CD4-positive, CD25-positive, alpha-beta regulatory T cell (primary cell): ENCODE results near the gene ZP2. TPM values are rescaled to one million over a fixed set of nuclear protein-coding genes. Genes with fewer than 3 reads are reported as not detected.
"Not testable (repeated sequence)": the region's sequence is repeated elsewhere in the genome, so short reads cannot be mapped to it uniquely, and the experiment has no call there.

Experiments
- ATAC-seq, 2 donors: fragments of 150-1000 bp; cut with Tn5 transposase; one replicate each; pipeline ENCODE4 v1.10.0; 2021; ENCODE audit warnings: low read depth in 2 of 2, moderate number of reproducible peaks in 2 of 2, moderate library complexity in 1 of 2
- DNase-seq, 3 donors: peaks; one replicate each; pipeline versions ENCODE4 v3.0.0 to v3.0.0-alpha.2; 2012 to 2022; ENCODE audit warnings: mixed read lengths in 1 of 3
- H3K27ac ChIP-seq: one replicate; pipeline ENCODE4 v1.7.0; 2013; ENCODE audit warnings: mild to moderate bottlenecking, low read length; ENCODE audit not compliant: insufficient read depth, poor library complexity, severe bottlenecking
- H3K27me3 ChIP-seq: one replicate; pipeline ENCODE4 v1.7.0; 2013; ENCODE audit warnings: low read length; ENCODE audit not compliant: control insufficient read depth, insufficient read depth
- H3K36me3 ChIP-seq: one replicate; pipeline ENCODE4 v1.7.0; 2013; ENCODE audit warnings: mild to moderate bottlenecking, low read length, moderate library complexity; ENCODE audit not compliant: control insufficient read depth, insufficient read depth
- H3K4me1 ChIP-seq: 2 replicates; pipeline ENCODE4 v1.7.0; 2013; ENCODE audit warnings: mild to moderate bottlenecking, low read length; ENCODE audit not compliant: insufficient read depth, control insufficient read depth, poor library complexity, severe bottlenecking
- H3K4me3 ChIP-seq: one replicate; pipeline ENCODE4 v1.7.0; 2013; ENCODE audit warnings: low read depth, mild to moderate bottlenecking, low read length, moderate library complexity
- H3K9me3 ChIP-seq, 2 experiments: 1 replicate in 1 of 2; 2 replicates in 1 of 2; pipeline ENCODE4 v1.7.0; 2013; ENCODE audit warnings: low read length in 2 of 2, mild to moderate bottlenecking in 1 of 2, moderate library complexity in 1 of 2; ENCODE audit not compliant: control insufficient read depth in 2 of 2
- H3K27ac Mint-ChIP-seq, 3 donors: one replicate each; pipeline ENCODE4 v1.8.0; 2020 to 2022; ENCODE audit warnings: mild to moderate bottlenecking in 3 of 3, mixed read lengths in 3 of 3, moderate library complexity in 2 of 3
- H3K27me3 Mint-ChIP-seq: one replicate; pipeline ENCODE4 v1.8.0; 2022; ENCODE audit warnings: mild to moderate bottlenecking, mixed read lengths
- H3K36me3 Mint-ChIP-seq: one replicate; pipeline ENCODE4 v1.8.0; 2020; ENCODE audit warnings: mixed read lengths
- H3K4me1 Mint-ChIP-seq, 4 donors: one replicate each; pipeline ENCODE4 v1.8.0; 2020 to 2022; ENCODE audit warnings: mixed read lengths in 4 of 4, mild to moderate bottlenecking in 1 of 4
- H3K4me3 Mint-ChIP-seq, 4 donors: one replicate each; pipeline ENCODE4 v1.8.0; 2020 to 2022; ENCODE audit warnings: mild to moderate bottlenecking in 4 of 4, mixed read lengths in 4 of 4, moderate library complexity in 3 of 4
- H3K9me3 Mint-ChIP-seq, 7 donors: one replicate each; pipeline ENCODE4 v1.8.0; 2020 to 2022; ENCODE audit warnings: mixed read lengths in 7 of 7, mild to moderate bottlenecking in 3 of 7, moderate library complexity in 2 of 7
- polyA plus RNA-seq, 4 donors: library from polyadenylated mRNA; unstranded; fragments of 300-500 nt; fragmentation: Illumina TruSeq; gene quantifications; one replicate each; pipeline ENCODE4 v1.2.3, GENCODE V29; 2021
- total RNA-seq: library from RNA; stranded (reverse); gene quantifications from one replicate; pipeline ENCODE4 v1.2.3, GENCODE V29; 2022

The ZP2 gene
- total and polyA plus RNA-seq, 5 donors from 2014 or later, result not detected

DNA sequence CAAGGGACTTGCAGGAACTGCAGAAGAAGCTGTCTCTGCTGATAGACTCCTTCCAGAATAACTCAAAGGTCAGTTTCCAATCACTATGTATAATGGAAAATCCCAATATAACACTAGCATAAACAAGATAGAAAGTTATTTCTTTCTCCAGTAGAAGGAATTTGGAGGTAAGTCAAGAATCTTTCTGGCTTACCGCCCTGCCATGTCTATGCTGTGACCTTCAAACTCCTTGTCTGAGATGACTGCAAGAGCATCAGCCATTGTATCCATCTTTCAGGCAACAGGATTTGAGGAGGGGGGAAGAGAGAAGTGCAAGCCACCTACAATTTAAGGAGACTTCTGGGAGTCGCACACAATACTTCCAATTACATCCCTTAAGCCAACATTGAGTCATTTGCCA is 50.2 kb downstream of the ZP2 start:
- H3K27me3 ChIP-seq, result no peaks in the 10 kb centered on the region
- peaks cover 20% of the 10 kb centered on the region for H3K4me1 ChIP-seq
- H3K36me3 ChIP-seq, result peaks cover 10% of the 10 kb centered on the region
- ATAC-seq (no peak), DNase-seq (no peak)
- H3K4me3 ChIP-seq, result no peak overlapping the region
- H3K9me3 ChIP-seq, result no peaks in the 10 kb centered on the region
- Mint-ChIP-seq H3K9me3 (no peaks in the 10 kb centered on the region), H3K4me3 (no peak overlapping the region), H3K4me1 (peaks cover 9 to 49% (median 23%) of the 10 kb centered on the region in 4 donors), H3K27me3 (no peaks in the 10 kb centered on the region), H3K36me3 (peaks cover 33% of the 10 kb centered on the region), H3K27ac (no peak overlapping the region)
- H3K27ac ChIP-seq, result no peak overlapping the region

DNA sequence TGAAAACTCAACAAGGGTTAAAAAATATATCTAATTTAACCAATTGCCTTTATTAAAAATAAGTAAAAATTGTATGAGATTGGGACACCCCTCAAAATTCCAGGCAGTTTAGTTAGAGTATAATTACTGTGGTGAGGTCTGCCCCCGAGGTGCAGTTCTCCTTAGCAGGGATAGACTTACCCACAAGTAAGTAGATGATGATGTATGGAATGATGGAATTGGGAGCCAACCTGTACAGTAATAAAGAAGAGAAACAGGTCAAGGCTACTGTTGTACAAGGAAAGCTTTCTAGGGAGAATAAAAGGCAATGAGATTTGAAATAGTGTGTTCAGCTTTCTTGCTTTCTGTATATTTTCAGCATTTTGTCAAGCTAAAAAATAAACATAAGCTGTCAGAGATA is 51.1 kb downstream of the ZP2 start:
- Histone ChIP-seq H3K27me3 (no peaks in the 10 kb centered on the region), H3K4me1 (peaks cover 20% of the 10 kb centered on the region), H3K27ac (no peak overlapping the region), H3K4me3 (no peak overlapping the region), H3K9me3 (no peaks in the 10 kb centered on the region), H3K36me3 (peaks cover 7% of the 10 kb centered on the region)
- H3K9me3 Mint-ChIP-seq, result no peaks in the 10 kb centered on the region
- H3K4me3 Mint-ChIP-seq, result peak overlapping the region in 3 of 4 donors; percentile 61 to 94 (median 93)
- ATAC-seq, result no peak
- H3K36me3 Mint-ChIP-seq, result peaks cover 30% of the 10 kb centered on the region
- no peak for DNase-seq
- no peak overlapping the region for H3K27ac Mint-ChIP-seq
- no peaks in the 10 kb centered on the region for H3K27me3 Mint-ChIP-seq
- peaks cover 9 to 49% (median 22%) of the 10 kb centered on the region in 4 donors for H3K4me1 Mint-ChIP-seq

DNA sequence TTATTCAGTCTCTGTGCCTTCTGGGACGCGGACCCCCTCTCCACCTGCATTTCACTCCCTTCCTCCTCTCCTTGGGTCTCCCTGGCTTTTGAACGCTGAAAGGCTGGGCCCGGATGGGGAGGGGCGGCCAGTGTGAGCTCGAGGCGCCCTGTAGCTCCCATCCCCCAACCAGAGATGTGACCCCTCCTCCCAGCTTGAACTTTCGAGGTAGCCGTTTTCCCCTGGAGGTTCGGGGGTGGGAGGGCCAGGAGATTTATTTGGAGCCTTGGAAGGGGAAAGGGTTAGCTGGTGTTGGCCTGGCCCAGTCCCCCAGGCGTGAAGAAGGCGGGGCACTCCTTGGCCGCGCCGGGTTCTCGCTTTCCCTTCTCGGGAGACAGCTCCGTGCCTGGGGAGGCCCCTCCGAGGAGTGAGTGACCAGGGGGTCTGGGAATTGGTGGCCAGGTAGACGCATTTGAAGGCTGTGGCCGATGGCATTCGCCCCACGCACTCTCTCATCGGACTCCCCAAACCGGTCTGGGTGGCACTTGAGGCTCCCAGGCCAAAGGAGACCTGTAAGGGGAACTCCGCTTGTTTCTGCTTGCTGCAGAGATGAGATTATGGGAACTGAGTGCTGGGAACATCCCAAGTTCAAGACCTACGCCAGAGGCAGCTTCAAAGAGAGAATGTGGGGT is 52.0 kb downstream of the ZP2 start:
- Mint-ChIP-seq H3K27me3 (no peaks in the 10 kb centered on the region), H3K36me3 (peaks cover 23% of the 10 kb centered on the region), H3K4me3 (peak overlapping the region; percentile 93 to 96 (median 94)), H3K4me1 (peaks cover 9 to 45% (median 20%) of the 10 kb centered on the region in 4 donors), H3K27ac (peak overlapping the region; percentile 26 to 88 (median 87)), H3K9me3 (no peaks in the 10 kb centered on the region)
- no peak for ATAC-seq
- peak overlapping the region; percentile 77 for H3K4me3 ChIP-seq
- peaks cover 4% of the 10 kb centered on the region for H3K36me3 ChIP-seq
- no peaks in the 10 kb centered on the region for H3K9me3 ChIP-seq
- H3K4me1 ChIP-seq, result peaks cover 20% of the 10 kb centered on the region
- H3K27ac ChIP-seq, result peak overlapping the region; percentile 23
- DNase-seq, result peak in 2 of 3 donors; percentile 17 to 19
- no peaks in the 10 kb centered on the region for H3K27me3 ChIP-seq

DNA sequence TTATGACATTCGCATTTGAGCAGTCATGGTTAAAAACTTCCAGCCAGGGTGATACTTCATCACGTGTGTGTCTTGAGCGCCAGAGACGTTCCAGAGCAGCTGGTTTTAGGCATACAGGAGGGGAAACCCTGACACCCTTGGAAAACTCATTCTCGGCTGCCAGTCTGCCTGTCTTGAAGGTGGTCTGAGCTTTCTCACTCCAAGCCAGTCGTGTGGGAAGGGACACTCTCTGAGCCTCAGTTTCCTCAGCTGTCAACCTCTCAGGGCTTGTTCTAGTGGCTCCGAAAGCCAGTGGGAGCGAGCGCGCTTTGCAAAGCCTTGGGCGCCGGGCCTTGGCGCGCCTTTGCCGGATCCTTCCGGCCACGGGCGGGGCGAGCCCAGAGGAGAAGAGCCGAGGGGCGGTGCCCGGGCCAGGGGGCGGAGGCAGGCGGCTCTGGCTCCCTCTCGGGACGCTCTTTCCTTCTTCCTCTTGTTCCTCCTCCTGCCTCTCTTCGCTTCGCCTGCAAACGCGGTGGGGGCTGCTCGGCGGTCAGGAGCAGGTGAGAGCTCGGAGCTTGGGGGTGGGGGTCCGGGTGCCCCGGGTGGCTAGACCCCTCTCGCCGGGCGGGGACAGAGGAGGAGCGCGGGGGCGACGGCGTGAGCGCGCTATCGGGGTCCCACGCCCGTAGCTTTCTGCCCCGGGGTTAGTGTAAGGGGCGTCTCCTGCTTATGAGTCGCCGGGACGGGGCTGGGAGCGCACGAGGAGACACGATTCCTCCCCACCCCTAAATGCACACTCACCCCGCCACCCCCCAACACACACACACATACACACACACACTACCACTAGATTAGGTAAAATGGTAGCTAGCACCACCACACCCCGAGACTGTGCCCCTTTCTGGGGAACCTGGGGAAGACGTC is 52.9 kb downstream of the ZP2 start, which contains the start of gene LDAF1:
Gene LDAF1 (plus strand): TSS at position 467 of the 903 bp plus-strand sequence. CDS start 2,509 bp downstream, outside the sequence.
- peak; percentile 94 to 97 for ATAC-seq
- Mint-ChIP-seq H3K4me3 (peak within 1 kb of the TSS; percentile 93 to 96 (median 94)), H3K36me3 (peaks cover 17% of the 10 kb centered on the region), H3K27me3 (no peaks in the 10 kb centered on the region), H3K4me1 (peaks cover 9 to 42% (median 20%) of the 10 kb centered on the region in 4 donors), H3K27ac (peak within 1 kb of the TSS; percentile 87 to 94 (median 88)), H3K9me3 (no peaks in the 10 kb centered on the region)
- Histone ChIP-seq H3K36me3 (peaks cover under 1% of the 10 kb centered on the region), H3K4me1 (peaks cover 20% of the 10 kb centered on the region), H3K27me3 (no peaks in the 10 kb centered on the region), H3K9me3 (no peaks in the 10 kb centered on the region), H3K27ac (peak within 1 kb of the TSS; percentile 23), H3K4me3 (peak within 1 kb of the TSS; percentile 77)
- DNase-seq, result peak; percentile 67 to 82 (median 72)

DNA sequence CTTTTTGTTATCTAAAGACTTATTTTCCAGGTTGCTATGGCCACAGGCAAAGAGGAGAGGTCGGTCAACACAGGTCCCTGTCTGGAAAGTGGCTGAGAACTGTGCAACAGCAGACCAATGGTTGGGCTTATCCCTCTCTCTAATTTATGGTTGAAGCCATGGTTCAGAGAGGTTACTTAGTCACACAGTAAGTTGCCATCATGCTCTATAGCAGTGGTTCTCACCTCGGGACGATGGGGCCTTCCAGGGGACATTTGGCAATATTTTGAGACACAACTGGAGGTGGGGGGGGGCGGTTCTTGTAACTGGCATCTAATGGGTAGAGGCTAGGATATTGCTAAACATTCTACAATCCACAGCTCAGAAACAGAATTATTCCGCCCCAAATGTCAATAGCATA is 53.7 kb downstream of the ZP2 start:
- Mint-ChIP-seq H3K27me3 (no peaks in the 10 kb centered on the region), H3K4me1 (peaks cover 7 to 38% (median 15%) of the 10 kb centered on the region in 4 donors), H3K27ac (peak overlapping the region; percentile 69 to 88 (median 87)), H3K36me3 (peaks cover 11% of the 10 kb centered on the region), H3K4me3 (peak overlapping the region; percentile 73 to 95 (median 94)), H3K9me3 (no peaks in the 10 kb centered on the region)
- Histone ChIP-seq H3K9me3 (no peaks in the 10 kb centered on the region), H3K36me3 (no peaks in the 10 kb centered on the region), H3K4me3 (peak overlapping the region; percentile 72), H3K27me3 (no peaks in the 10 kb centered on the region), H3K27ac (no peak overlapping the region), H3K4me1 (peaks cover 20% of the 10 kb centered on the region)
- DNase-seq (no peak), ATAC-seq (no peak)

DNA sequence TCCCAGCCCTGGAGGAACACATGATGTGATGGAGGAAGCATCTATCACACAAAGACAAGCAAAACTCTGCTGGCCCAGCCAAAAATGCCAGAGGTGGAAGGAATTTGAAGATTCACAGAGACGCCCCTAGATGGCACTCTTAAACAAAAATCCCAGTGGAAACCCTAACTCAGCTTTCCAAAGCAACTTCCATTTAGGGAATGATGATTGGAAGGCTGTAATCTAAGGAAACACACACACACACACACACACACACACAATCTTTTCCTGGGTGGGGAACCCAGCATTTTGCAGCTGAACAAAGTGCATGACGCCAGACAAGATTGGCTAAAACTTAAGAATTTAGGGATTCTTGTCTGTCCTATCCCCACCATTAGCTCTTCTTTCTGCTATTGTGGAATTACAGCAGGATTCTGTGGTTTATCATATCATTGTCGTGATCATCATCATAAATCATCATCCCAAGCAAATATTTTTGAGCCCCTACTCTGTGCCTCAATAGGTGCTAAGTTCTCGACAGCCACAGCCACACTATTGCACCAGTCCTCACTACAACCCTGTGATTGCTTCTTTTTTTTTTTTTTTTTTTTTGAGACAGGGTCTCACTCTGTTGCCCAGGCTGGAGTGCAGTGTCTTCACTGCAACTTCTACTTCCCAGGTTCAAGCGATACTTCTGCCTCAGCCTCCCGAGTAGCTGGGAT is 54.5 kb downstream of the ZP2 start:
- H3K4me3 ChIP-seq, result no peak overlapping the region
- DNase-seq, result peak in 1 of 3 donors; percentile 17
- H3K9me3 Mint-ChIP-seq, result no peaks in the 10 kb centered on the region
- no peaks in the 10 kb centered on the region for H3K27me3 Mint-ChIP-seq
- H3K27ac ChIP-seq, result no peak overlapping the region
- ATAC-seq, result no peak
- H3K4me1 Mint-ChIP-seq, result peaks cover 0 to 35% (median 14%) of the 10 kb centered on the region in 4 donors
- no peaks in the 10 kb centered on the region for H3K36me3 ChIP-seq
- peak overlapping the region; percentile 2 to 94 (median 42) for H3K4me3 Mint-ChIP-seq
- H3K36me3 Mint-ChIP-seq, result peaks cover 11% of the 10 kb centered on the region
- no peak overlapping the region for H3K27ac Mint-ChIP-seq
- H3K9me3 ChIP-seq, result no peaks in the 10 kb centered on the region
- H3K4me1 ChIP-seq, result peaks cover 20% of the 10 kb centered on the region
- no peaks in the 10 kb centered on the region for H3K27me3 ChIP-seq

DNA sequence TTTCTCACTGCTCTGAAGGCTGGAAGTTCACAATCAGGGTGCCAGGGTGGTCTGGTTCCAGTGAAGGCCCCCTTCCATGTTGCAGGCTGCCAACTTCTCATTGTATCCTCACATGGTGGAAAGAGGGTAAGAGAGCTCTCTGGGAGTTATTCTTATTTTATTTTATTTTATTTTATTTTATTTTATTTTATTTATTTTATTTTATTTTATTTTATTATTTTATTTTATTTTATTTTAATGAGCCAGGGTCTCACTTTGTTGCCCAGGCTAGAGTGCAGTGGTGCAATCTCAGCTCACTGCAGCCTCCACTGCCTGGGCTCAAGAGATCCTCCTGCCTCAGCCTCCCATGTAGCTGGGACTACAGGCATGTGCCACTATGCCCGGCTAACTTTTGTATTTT is 55.4 kb downstream of the ZP2 start:
- not testable (repeated sequence) for H3K36me3 Mint-ChIP-seq, H3K36me3 ChIP-seq

More for the DNA sequence above, 55.4 kb downstream of the ZP2 start:
- H3K4me1 ChIP-seq, result peaks cover 20% of the 10 kb centered on the region
- H3K27me3 ChIP-seq, H3K9me3 ChIP-seq, ATAC-seq, H3K27ac ChIP-seq, H3K9me3 Mint-ChIP-seq, DNase-seq, H3K4me3 Mint-ChIP-seq, H3K4me3 ChIP-seq, H3K27me3 Mint-ChIP-seq, H3K27ac Mint-ChIP-seq: not testable (repeated sequence)
- peaks cover 0 to 30% (median 11%) of the 10 kb centered on the region in 4 donors for H3K4me1 Mint-ChIP-seq
